MM.1S (cell line): ENCODE measurements around the gene ICAM3.
A peak's percentile ranks its signal among the peaks of the same experiment; 100 is the strongest.
"Not testable (repeated sequence)": the region's sequence is repeated elsewhere in the genome, so short reads cannot be mapped to it uniquely, and the experiment has no call there.

ENCODE experiments used
- DNase-seq: peaks from one replicate; pipeline ENCODE4 v3.0.0-alpha.2; 2015
- H2AFZ ChIP-seq: fragments of 300-600 bp; sonication (generic); 2 replicates; pipeline ENCODE4 v1.6.0; 2016; ENCODE audit warnings: antibody characterized with exemption, low read length
- H3F3A ChIP-seq: fragments of 300-600 bp; sonication (generic); 2 replicates; pipeline ENCODE4 v1.6.1; 2016; ENCODE audit warnings: mild to moderate bottlenecking, antibody characterized with exemption, low read length, moderate library complexity, mixed read lengths; ENCODE audit not compliant: insufficient read depth
- H3K27ac ChIP-seq: fragments of 300-600 bp; sonication (generic); 2 replicates; pipeline ENCODE4 v1.5.1; 2016; ENCODE audit warnings: mild to moderate bottlenecking, low read length
- H3K27me3 ChIP-seq: fragments of 300-600 bp; sonication (generic); replicated peaks from 2 replicates; pipeline ENCODE4 v1.6.0; 2016; ENCODE audit warnings: low read length; ENCODE audit not compliant: insufficient read depth
- H3K36me3 ChIP-seq: fragments of 300-600 bp; sonication (generic); replicated peaks from 2 replicates; pipeline ENCODE4 v1.6.1; 2016; ENCODE audit warnings: mild to moderate bottlenecking, low read length, mixed read lengths; ENCODE audit not compliant: insufficient read depth
- H3K4me1 ChIP-seq: fragments of 300-600 bp; sonication (generic); 2 replicates; pipeline ENCODE4 v1.6.1; 2016; ENCODE audit warnings: low read length, mixed read lengths
- H3K4me2 ChIP-seq: fragments of 300-600 bp; sonication (generic); 2 replicates; pipeline ENCODE4 v1.6.0; 2016; ENCODE audit warnings: low read depth, low read length
- H3K4me3 ChIP-seq: fragments of 300-600 bp; sonication (generic); 2 replicates; pipeline ENCODE4 v1.5.1; 2016; ENCODE audit warnings: low read length, mixed read lengths
- H3K79me2 ChIP-seq: fragments of 300-600 bp; sonication (generic); 2 replicates; pipeline ENCODE4 v1.6.1; 2016; ENCODE audit warnings: mixed run types, low read length, mixed read lengths
- H3K9ac ChIP-seq: fragments of 300-600 bp; sonication (generic); 2 replicates; pipeline ENCODE4 v1.6.1; 2016; ENCODE audit warnings: low read length, mixed read lengths
- H3K9me2 ChIP-seq: fragments of 300-600 bp; sonication (generic); replicated peaks from 2 replicates; pipeline ENCODE4 v1.6.1; 2016; ENCODE audit warnings: mild to moderate bottlenecking, low read length, mixed read lengths; ENCODE audit not compliant: insufficient read depth
- H3K9me3 ChIP-seq: fragments of 300-600 bp; sonication (generic); replicated peaks from 2 replicates; pipeline ENCODE4 v1.6.1; 2016; ENCODE audit warnings: mild to moderate bottlenecking, low read length, mixed read lengths; ENCODE audit not compliant: insufficient read depth
- H4K20me1 ChIP-seq: fragments of 300-600 bp; sonication (generic); 2 replicates; pipeline ENCODE4 v1.6.1; 2016; ENCODE audit warnings: mild to moderate bottlenecking, low read length, moderate library complexity, mixed read lengths; ENCODE audit not compliant: insufficient read depth
- EZH2 ChIP-seq: fragments of 300-600 bp; sonication (generic); optimal IDR thresholded peaks from 2 replicates; pipeline ENCODE3; 2017; ENCODE audit warnings: low read depth, mild to moderate bottlenecking, antibody characterized with exemption, low read length, mixed read lengths
- EZH2phosphoT487 ChIP-seq: fragments of 300-600 bp; sonication (generic); IDR thresholded peaks from 2 replicates; pipeline ENCODE4 v1.6.1; 2018; ENCODE audit warnings: antibody characterized with exemption, low read length
- TF ChIP-seq, protein P1 (sequence below): fragments of 300-600 bp; sonication (generic); IDR thresholded peaks from 2 replicates; pipeline ENCODE4 v1.5.1; 2016; ENCODE audit warnings: antibody characterized with exemption, low read length, mixed read lengths

Gene ICAM3

DNA sequence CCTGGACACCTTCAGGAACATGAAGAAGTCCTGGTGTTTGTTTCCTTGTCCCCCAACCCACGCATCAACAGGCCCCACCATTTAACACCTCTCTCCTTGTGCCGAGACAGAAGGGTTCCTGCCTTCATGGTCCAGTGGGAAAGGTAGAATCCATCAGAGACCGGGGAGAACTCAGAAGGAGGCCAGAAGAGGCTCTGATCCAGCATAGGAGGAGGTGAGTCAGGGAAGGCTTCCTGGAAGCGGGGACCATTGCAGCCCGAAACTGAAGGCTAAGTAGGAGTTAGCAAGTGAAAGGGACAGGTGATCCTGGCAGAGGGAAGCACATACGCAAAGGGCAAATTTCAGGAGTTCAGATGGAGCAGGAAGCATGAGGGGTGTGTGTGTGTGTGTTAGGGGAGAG lies 484 bp downstream of the ICAM3 start:
- Histone ChIP-seq H2AFZ (peak overlapping the region; percentile 97), H3K4me3 (peak overlapping the region; percentile 77), H4K20me1 (no peaks in the 10 kb centered on the region), H3K27ac (no peak overlapping the region), H3K9me3 (no peaks in the 10 kb centered on the region), H3K79me2 (peaks cover 29% of the 10 kb centered on the region), H3K36me3 (no peaks in the 10 kb centered on the region), H3K9me2 (no peaks in the 10 kb centered on the region), H3K9ac (peak overlapping the region; percentile 68), H3K4me2 (peak overlapping the region; percentile 92), H3K4me1 (peaks cover 15% of the 10 kb centered on the region; the same call in 1 of the 2 replicates), H3F3A (no peaks in the 10 kb centered on the region), H3K27me3 (no peaks in the 10 kb centered on the region)
- TF ChIP-seq, protein P1, sequence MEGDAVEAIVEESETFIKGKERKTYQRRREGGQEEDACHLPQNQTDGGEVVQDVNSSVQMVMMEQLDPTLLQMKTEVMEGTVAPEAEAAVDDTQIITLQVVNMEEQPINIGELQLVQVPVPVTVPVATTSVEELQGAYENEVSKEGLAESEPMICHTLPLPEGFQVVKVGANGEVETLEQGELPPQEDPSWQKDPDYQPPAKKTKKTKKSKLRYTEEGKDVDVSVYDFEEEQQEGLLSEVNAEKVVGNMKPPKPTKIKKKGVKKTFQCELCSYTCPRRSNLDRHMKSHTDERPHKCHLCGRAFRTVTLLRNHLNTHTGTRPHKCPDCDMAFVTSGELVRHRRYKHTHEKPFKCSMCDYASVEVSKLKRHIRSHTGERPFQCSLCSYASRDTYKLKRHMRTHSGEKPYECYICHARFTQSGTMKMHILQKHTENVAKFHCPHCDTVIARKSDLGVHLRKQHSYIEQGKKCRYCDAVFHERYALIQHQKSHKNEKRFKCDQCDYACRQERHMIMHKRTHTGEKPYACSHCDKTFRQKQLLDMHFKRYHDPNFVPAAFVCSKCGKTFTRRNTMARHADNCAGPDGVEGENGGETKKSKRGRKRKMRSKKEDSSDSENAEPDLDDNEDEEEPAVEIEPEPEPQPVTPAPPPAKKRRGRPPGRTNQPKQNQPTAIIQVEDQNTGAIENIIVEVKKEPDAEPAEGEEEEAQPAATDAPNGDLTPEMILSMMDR: no peak
- no peak for DNase-seq

DNA sequence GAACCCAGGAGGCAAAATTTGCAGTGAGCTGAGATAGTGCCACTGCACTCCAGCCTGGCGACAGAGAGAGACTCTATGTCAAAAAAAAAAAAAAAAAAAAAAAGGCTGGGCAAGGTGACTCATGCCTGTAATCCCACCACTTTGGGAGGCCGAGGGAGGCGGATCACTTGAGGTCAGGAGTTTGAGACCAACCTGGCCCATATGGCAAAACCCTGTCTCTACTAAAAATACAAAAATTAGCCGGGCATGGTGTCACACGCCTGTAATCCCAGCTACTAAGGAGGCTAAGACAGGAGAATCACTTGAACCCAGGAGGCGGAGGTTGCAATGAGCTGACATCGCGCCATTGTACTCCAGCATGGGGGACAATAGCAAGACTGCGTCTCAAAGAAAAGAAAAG lies 2.7 kb downstream of the ICAM3 start:
- DNase-seq, H3K4me3 ChIP-seq, H4K20me1 ChIP-seq, H2AFZ ChIP-seq, H3K9me3 ChIP-seq, H3F3A ChIP-seq, H3K4me2 ChIP-seq, H3K9me2 ChIP-seq, H3K36me3 ChIP-seq, H3K27me3 ChIP-seq, H3K9ac ChIP-seq, H3K27ac ChIP-seq: not testable (repeated sequence)
- peaks cover 48% of the 10 kb centered on the region for H3K79me2 ChIP-seq
- peaks cover 15% of the 10 kb centered on the region; the same call in 1 of the 2 replicates for H3K4me1 ChIP-seq

DNA sequence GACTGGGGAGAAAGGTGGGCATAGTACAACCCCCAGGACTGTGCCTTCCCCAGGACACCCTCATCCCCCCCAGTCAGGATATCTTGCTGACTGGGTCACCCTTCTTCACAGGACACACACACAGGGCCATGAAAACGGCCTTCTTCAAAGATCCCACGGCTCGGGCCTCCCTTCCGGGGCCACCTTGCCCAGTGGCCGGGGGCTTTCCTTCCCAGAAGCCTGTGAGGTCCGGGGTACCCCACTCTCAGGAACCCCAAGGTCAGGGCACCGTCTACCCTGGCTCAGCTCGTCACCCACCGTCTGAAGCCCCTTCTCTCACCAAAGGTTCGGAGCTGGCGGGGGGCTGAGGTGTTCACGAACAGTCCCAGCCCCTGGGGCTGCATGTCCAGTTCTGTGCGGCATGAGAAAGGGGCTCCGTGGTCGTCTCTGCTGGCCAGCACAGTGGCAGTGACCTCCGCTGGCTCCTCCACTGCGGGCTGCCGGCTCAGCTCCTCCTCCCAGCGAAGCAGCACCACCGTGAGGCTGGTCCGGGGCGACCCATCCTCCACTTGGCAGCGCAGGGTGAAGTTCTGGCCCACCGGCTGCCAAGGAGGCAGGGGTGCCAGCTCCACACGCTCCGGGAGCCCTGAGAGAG lies 4.0 kb downstream of the ICAM3 start:
- Histone ChIP-seq H3K9me2 (no peaks in the 10 kb centered on the region), H4K20me1 (no peaks in the 10 kb centered on the region), H3K27me3 (no peaks in the 10 kb centered on the region), H3K79me2 (peaks cover 59% of the 10 kb centered on the region), H3K4me3 (no peak overlapping the region), H3K36me3 (no peaks in the 10 kb centered on the region), H3K4me1 (peaks cover 15% of the 10 kb centered on the region; the same call in 1 of the 2 replicates), H3K27ac (no peak overlapping the region), H3F3A (no peaks in the 10 kb centered on the region), H3K9ac (no peak overlapping the region), H2AFZ (no peak overlapping the region), H3K4me2 (no peak overlapping the region), H3K9me3 (no peaks in the 10 kb centered on the region)
- TF ChIP-seq EZH2phosphoT487 (no peak), EZH2 (no peak)
- TF ChIP-seq, protein P1: no peak
- no peak for DNase-seq

DNA sequence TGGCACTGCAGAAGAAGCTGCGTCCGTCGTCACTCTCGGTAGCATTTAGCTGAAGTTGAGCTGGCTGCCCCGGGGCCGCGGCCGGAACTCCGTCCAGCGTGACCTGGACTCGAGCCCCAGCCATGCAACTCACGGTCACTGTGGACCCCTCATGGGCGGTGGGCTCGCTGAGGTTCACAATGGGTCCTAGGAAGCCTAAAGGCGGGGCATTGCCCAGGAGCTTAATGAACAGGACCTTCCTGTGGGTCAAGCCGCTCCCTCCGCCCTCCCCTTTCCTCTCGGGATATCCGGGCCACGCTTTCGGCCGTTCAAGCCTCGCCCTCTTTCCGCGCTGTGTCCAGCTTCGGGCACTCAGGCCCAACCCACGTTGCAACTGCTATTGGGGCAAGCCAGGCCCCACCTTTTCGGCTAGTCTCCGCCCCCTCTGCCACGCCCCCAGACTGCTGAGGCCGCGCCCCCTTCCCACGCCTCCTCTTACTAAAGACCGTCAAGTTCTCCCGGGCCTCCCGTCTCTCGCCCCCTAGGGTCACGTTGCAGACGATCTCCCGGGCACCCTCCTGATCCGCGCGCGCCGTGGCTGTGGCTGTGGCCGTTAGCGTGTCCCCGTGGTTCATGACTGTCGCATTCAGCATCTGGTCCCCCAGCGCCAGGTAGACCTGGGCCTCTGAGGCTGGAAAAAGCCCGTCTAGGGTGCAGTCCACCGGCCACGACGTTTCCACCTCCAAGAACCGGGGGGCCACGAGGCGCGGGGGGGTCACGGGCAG lies 4.7 kb downstream of the ICAM3 start:
- no peaks in the 10 kb centered on the region for H4K20me1 ChIP-seq
- TF ChIP-seq, protein P1: no peak
- TF ChIP-seq EZH2 (no peak), EZH2phosphoT487 (no peak)
- no peak overlapping the region for H3K4me2 ChIP-seq
- no peak overlapping the region for H3K9ac ChIP-seq
- H3F3A ChIP-seq: no peaks in the 10 kb centered on the region
- H3K79me2 ChIP-seq: peaks cover 66% of the 10 kb centered on the region
- no peak overlapping the region for H3K4me3 ChIP-seq
- no peak overlapping the region for H3K27ac ChIP-seq
- peaks cover 11% of the 10 kb centered on the region; the same call in 1 of the 2 replicates for H3K4me1 ChIP-seq
- H3K9me3 ChIP-seq: no peaks in the 10 kb centered on the region
- no peaks in the 10 kb centered on the region for H3K9me2 ChIP-seq
- DNase-seq: no peak
- H2AFZ ChIP-seq: no peak overlapping the region
- H3K36me3 ChIP-seq: no peaks in the 10 kb centered on the region
- H3K27me3 ChIP-seq: no peaks in the 10 kb centered on the region
